RWPE1 (cell line): ENCODE measurements around the gene COPZ2.
A peak's percentile ranks its signal among the peaks of the same experiment; 100 is the strongest.
"Not testable (repeated sequence)": the region's sequence is repeated elsewhere in the genome, so short reads cannot be mapped to it uniquely, and the experiment has no call there.

Experiments used
- CTCF ChIA-PET: fragments of 350-600 bp; sonication (Branson Sonifier 250); formaldehyde crosslinking; extraction: SDS; loops from one replicate; lab custom pipeline; 2021; lab: Yijun Ruan, JAX
- POLR2A ChIA-PET: fragments of 400-600 bp; formaldehyde crosslinking; extraction: SDS; loops from one replicate; lab custom pipeline; 2020; ENCODE audit warnings: antibody characterized with exemption; ENCODE audit not compliant: low non-redundant PET; lab: Yijun Ruan, JAX
- DNase-seq: peaks from one replicate; pipeline ENCODE4 v3.0.0; 2012; ENCODE audit warnings: low spot score
- H3K27ac ChIP-seq: fragments of 450-650 bp; 2 replicates; pipeline ENCODE4 v1.5.1; 2017
- TF ChIP-seq, protein P1 (sequence below): fragments of 450-650 bp; conservative IDR thresholded peaks from 2 replicates; pipeline ENCODE4 v1.5.1; 2017; ENCODE audit warnings: low read depth, mild to moderate bottlenecking

Gene COPZ2

DNA sequence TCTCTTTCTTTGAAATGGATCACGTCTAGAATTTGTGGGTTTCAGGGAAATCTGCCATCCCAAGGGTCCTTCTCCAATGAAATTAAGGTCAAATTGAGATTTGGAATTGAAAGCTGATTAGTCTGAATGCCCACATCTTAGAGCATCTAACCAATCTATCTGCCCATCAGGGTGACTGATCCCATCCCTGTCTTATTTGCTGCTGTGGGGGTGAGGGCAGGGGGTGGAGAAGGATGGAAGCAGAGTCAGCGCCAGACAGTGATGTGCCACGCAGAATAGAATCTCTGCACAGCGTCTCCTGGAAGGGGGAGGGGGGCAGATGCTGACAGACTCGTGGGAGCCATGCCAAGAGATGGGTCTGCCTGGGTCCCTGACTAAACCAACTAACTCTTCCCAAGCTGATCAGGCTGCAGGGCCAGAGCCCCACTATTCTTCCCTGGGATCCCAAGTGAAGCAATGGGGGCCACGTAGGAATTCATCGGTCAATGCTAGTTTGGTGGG lies 34.6 kb downstream of the COPZ2 start:
- ChIA-PET POLR2A (no interaction called here), CTCF (interaction anchor here (0.6 to 1.1 kb wide), 3 partner anchors 21 to 156 kb away, joined by 3 to 4 read pairs (median 3); no protein-coding TSS in a partner anchor)
- TF ChIP-seq, protein P1, sequence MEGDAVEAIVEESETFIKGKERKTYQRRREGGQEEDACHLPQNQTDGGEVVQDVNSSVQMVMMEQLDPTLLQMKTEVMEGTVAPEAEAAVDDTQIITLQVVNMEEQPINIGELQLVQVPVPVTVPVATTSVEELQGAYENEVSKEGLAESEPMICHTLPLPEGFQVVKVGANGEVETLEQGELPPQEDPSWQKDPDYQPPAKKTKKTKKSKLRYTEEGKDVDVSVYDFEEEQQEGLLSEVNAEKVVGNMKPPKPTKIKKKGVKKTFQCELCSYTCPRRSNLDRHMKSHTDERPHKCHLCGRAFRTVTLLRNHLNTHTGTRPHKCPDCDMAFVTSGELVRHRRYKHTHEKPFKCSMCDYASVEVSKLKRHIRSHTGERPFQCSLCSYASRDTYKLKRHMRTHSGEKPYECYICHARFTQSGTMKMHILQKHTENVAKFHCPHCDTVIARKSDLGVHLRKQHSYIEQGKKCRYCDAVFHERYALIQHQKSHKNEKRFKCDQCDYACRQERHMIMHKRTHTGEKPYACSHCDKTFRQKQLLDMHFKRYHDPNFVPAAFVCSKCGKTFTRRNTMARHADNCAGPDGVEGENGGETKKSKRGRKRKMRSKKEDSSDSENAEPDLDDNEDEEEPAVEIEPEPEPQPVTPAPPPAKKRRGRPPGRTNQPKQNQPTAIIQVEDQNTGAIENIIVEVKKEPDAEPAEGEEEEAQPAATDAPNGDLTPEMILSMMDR: no peak
- DNase-seq: no peak
- peak overlapping the region; percentile 54 for H3K27ac ChIP-seq

GRCh38 chr17:48002266-48002915 lies 35.2 kb downstream of the COPZ2 start:
- TF ChIP-seq, protein P1: no peak
- H3K27ac ChIP-seq: peak overlapping the region; percentile 54; the same call in 1 of the 2 replicates
- POLR2A ChIA-PET: no interaction called here
- CTCF ChIA-PET: interaction anchor here (0.7 to 1.1 kb wide), 2 partner anchors 20 to 111 kb away, joined by 3 read pairs; no protein-coding TSS in a partner anchor
- DNase-seq: peak; percentile 40

- POLR2A ChIA-PET: interaction anchor here (0.7 kb wide), 1 partner anchor 99 kb away, joined by 13 read pairs; no protein-coding TSS in a partner anchor
- not testable (repeated sequence) for DNase-seq
- CTCF ChIA-PET: interaction anchor here (0.7 kb wide), 1 partner anchor 111 kb away, joined by 3 read pairs; no protein-coding TSS in a partner anchor
- peak overlapping the region; percentile 17; the same call in 1 of the 2 replicates for H3K27ac ChIP-seq
Measured at GRCh38 chr17:48001657-48002056, 35.9 kb downstream of the COPZ2 start.

DNA sequence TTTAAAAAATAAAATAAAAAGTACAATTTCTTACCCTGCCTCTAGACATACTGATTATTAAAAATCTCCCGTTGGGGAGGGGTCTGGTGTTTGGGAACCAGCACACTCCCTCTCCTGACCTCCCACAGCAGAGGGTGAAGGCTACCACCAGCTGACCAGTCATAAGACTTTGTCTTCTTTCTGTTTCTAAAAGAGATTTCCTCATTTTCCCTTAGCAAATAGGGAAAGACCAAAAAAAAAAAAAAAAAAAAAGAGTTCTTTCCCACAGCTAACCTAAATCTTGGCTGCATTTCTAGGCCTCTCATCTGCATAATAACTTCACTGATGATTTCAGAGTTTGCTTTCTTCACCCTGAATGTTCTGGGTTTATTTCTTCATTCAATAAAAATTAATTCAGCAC lies 36.4 kb downstream of the COPZ2 start:
- no peak for DNase-seq
- TF ChIP-seq, protein P1: no peak
- no peak overlapping the region for H3K27ac ChIP-seq
- CTCF ChIA-PET: interaction anchor here (0.6 kb wide), 1 partner anchor 133 kb away, joined by 3 read pairs; no protein-coding TSS in a partner anchor
- POLR2A ChIA-PET: interaction anchor here (0.7 kb wide), 1 partner anchor 99 kb away, joined by 13 read pairs; no protein-coding TSS in a partner anchor

GRCh38 chr17:47999582-47999981 lies 38.0 kb downstream of the COPZ2 start:
- CTCF ChIA-PET: interaction anchor here (1.0 to 1.3 kb wide), 3 partner anchors 11 to 309 kb away, joined by 3 to 5 read pairs (median 3); no protein-coding TSS in a partner anchor
- POLR2A ChIA-PET: no interaction called here
- peak; percentile 14 for DNase-seq
- TF ChIP-seq, protein P1: no peak
- H3K27ac ChIP-seq: no peak overlapping the region; the same call in 1 of the 2 replicates

- CTCF ChIA-PET: interaction anchor here (0.6 kb wide), 1 partner anchor 598 kb away, joined by 3 read pairs; no protein-coding TSS in a partner anchor
- POLR2A ChIA-PET: no interaction called here
Measured at GRCh38 chr17:47998044-47998443, 39.6 kb downstream of the COPZ2 start.

More at GRCh38 chr17:47998044-47998443, 39.6 kb downstream of the COPZ2 start:
- DNase-seq: no peak
- H3K27ac ChIP-seq: no peak overlapping the region
- TF ChIP-seq, protein P1: no peak
